GM18502 (cell line): ENCODE data around the gene KIF15.
A peak's percentile ranks its signal among the peaks of the same experiment; 100 is the strongest.
"Not testable (repeated sequence)": the region's sequence is repeated elsewhere in the genome, so short reads cannot be mapped to it uniquely, and the experiment has no call there.

Experiments
- ATAC-seq: cut with Tn5 transposase; IDR thresholded peaks from one replicate; pipeline ENCODE4 v1.9.1; 2021; ENCODE audit warnings: mild to moderate bottlenecking; ENCODE audit not compliant: unreplicated experiment, poor library complexity

Gene KIF15

DNA sequence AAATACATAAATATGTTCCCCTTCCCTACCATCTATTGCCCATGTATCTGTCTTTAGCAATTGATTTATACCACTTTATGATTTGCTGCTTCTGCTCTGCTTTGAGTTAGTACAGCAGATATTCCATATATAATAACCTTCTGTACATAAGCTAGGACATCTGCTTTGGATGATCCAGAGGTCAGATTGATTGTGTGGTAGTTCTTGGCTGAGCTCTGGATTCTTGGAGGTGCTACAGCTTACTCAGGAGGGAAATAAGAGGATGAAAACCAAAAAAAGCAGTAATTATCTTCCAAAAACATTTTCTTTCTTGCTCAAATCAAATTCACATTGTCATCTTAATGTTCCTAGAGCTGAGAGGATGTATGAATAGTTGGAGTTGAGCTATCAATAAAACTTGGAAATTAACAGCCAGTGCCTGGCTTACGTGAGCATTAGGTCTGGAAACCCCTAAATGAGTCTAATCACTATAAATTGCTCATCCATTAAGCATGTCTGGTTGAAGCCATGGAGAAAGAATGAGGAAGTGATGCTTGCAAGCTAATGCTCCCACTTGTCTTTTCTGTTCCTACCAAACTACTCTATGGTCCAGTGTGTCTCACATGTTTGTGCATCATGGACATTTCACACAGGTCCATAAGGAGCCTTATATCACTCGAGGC lies 63.8 kb downstream of the KIF15 start:
- ATAC-seq: no peak

DNA sequence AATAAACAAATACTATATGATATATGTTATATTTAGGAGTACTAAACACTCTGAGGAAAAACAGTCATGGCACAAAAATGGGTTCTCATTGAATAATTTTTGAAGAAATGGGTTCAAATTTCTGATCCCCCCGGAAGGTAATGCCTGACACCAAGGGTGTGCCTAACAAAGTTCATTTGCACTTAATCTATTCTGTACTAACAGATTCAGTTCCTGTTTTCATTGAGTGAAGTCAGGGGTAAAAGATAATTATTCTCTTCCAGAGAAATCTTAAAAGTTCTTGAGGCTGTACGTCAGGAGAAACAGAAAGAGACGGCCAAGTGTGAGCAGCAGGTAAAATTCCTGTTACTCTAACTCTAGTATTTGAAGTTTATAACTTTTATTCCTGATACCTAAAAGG lies 65.6 kb downstream of the KIF15 start:
- no peak for ATAC-seq

DNA sequence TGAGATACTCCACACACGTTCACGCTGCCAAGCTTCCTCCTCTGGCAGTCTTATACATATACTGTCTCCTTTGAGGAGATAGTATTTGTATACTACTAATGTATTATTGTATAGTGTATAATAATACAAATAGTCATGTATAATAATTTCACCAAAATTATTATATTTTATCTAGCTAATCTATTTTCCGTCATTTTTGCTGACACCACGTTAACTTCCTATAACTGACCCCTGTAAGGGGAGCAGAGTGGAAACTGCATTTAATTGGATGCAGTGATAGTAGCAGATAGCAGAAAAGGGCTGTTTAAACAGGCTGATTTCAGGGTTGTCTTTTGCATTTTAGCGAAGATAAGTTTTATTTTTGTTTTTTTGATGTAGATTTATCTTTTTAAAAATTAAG lies 69.6 kb downstream of the KIF15 start:
- no peak for ATAC-seq

DNA sequence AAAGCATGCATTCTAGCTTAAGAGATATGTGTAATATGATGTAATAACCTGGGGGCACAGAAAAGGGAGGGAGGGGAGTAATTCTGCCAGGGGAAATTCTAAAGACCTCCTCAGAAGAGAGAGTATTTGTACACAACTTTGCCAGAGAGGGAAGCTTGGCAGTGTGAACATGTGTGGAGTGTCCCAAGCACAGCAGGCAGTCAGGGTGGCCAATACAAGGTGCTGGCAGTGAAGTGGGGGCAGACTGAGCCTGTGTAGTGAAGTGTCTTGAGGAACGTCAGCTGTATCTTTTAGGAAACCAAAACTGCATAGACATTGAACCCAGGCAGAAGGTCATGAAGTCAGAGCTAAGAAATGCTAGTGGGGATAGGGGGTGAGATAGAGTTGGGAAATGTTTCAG lies 70.4 kb downstream of the KIF15 start:
- no peak for ATAC-seq

DNA sequence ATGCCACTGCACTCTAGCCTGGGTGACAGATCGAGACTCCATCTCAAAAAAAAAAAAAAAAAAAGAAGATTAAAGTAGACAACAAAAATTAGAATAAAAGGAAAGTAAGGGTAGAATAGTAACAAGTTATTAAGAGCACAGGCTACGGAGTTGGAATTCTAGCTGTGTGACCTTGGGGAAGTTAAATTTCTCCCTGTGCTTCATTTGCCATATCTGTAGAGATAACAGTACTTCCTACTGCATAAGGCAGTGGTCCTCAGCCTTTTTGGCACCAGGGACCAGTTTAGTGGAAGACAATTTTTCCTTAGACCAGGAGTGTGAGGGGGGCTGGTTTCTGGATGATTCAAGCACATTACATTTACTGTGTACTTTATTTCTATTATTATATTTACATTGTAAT lies 71.4 kb downstream of the KIF15 start:
- no peak for ATAC-seq

DNA sequence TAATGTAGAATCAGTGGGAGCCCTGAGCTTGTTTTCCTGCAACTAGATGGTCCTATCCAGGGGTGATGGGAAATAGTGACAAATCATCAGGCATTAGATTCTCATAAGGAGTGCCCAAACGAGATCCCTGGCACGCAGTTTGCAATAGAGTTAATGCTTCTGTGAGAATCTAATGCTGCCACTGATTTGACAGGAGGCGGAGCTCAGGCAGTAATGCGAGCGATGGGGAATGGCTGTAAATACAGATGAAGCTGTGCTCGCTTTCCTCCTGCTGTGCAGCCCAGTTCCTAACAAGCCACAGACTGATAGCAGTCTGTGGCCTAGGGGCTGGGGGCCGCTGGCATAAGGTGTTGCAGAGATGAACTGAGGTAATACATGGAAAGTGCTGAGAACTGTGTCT lies 71.8 kb downstream of the KIF15 start:
- ATAC-seq: no peak

DNA sequence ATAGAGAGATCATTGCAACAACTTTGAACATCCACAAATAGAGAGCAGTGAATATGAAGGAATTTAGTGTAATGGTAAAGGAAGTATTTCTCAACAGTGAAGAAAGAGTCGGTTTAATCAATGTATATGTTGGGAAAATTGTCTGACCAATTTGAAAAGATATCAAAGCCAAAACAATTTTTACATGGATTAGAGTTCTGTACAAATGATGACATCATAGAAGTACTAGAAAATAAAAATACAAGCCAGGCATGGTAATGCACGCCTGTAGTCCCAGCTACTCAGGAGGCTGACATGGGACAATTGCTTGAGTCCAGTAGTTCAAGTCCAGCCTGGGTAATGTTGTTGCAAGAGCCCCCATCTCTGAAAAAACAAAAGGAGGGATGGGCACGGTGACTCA lies 74.1 kb downstream of the KIF15 start:
- ATAC-seq: no peak

DNA sequence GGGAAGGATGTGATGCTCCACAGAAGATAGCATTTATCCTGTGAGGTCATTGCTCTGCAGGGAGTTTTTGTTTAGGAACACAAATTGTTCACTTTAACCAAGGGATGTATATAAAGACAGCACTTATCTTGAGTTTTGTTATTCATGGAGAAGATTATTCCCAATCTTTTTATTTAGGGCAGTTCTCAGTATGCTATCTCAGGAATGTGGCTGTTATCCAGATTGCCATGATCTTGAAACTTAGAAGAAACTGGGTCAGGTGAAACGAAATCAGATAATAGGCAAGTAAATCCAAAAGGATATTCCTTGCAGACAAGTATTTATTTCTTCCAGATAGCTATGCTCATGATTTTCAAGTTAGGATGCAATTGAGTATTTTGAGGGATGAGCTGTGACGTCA lies 80.8 kb downstream of the KIF15 start:
- ATAC-seq: no peak

DNA sequence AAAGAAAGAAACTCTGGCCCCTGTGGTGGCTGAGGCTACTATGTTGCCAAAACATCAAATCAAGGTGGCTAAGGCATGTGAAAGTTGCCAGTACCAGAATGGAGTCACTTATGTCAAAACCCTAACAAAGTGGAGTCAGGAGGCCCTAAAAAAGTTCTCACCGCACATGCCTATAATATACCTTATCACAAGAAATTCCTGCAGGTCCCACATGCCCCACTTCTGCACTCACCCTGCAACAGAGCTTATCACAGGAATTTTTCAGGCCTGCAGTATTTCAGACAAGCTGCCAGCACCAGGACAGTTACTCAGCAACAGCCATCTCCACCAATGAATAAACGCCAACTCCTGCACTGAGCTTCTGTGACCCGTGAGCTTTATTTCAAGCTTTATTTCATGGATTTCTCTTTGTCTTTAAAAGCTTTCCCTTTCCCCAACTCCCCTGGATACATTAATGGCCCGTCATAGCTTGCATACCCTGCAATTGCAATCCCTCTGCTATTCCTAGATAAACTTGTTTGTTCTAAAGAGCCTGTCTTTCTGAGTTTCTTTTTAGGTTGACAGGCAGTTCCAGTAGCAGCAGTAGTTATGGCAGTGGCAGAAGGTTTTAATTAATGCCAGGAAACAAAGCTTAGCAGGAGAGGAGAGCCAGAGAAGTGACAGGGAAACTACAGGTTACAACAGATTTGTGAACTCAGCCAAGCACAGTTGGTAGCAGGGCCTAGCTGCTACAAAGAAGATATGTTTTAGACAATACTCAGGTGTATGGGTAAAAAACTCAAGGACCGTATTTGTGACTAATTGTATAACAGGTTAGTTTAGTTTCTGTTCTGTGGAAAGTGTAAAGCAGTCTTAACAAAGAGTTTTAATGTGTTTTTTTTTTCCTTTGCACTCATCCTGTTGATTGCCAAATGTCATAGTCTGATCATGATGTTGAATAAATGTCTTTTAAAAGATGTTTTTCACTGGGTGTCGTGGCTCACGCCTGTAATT lies 84.2 kb downstream of the KIF15 start:
- no peak for ATAC-seq

DNA sequence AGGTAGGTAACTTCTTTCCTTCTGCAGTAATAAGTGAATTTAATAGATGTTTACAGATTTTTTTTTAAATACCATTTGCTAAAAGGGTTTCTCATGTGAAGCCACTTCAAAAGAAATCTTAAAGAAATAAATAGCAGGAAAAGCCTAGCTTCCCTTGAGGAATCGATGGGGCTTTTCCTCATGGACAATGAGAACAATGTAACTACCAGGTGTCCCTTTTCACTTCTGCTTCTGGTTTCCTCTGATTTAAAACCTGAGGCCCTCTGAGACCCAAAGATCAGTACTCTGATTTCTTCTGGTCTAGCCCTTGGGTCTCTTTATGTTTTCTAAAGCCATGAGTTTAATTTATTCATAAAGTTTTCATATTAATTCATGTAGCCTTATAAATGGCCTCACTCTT lies 87.0 kb downstream of the KIF15 start:
- no peak for ATAC-seq

DNA sequence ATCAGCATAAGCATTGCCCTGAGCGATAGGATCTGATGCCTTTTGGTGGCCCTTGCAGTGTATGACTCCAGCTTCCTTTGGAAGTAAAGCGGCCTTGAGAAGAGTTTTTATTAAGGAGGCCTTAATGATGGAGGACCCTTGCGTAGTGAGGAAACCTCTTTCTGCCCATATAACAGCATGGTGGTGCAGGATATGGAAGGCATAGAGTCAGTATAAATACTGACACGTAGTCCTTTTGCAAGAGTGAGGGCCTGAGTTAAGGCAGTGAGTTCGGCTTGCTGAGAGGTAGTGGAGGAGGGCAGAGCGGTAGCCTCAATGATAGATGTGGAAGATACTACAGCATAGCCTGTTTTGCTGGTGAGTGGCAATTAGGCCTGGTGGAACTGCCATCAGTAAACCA lies 95.1 kb downstream of the KIF15 start:
- not testable (repeated sequence) for ATAC-seq

DNA sequence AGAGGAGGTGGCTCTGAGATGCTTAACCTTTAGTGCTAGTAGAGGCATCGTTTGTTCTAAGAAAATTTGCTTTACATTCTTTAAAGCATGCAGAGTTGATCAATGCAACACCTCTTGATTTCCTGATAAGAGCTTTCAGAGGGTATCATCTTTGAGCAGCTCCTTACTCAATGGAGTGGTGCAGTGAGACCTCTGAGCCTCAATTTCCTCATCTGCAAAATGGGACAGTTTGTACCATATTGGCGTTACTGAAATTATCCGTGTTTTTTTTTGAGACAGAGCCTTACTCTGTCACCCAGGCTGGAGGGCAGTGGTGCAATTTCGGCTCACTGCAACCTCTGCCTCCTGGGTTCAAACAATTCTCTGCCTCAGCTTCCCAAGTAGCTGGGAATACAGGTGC lies 98.5 kb downstream of the KIF15 start:
- ATAC-seq: no peak

DNA sequence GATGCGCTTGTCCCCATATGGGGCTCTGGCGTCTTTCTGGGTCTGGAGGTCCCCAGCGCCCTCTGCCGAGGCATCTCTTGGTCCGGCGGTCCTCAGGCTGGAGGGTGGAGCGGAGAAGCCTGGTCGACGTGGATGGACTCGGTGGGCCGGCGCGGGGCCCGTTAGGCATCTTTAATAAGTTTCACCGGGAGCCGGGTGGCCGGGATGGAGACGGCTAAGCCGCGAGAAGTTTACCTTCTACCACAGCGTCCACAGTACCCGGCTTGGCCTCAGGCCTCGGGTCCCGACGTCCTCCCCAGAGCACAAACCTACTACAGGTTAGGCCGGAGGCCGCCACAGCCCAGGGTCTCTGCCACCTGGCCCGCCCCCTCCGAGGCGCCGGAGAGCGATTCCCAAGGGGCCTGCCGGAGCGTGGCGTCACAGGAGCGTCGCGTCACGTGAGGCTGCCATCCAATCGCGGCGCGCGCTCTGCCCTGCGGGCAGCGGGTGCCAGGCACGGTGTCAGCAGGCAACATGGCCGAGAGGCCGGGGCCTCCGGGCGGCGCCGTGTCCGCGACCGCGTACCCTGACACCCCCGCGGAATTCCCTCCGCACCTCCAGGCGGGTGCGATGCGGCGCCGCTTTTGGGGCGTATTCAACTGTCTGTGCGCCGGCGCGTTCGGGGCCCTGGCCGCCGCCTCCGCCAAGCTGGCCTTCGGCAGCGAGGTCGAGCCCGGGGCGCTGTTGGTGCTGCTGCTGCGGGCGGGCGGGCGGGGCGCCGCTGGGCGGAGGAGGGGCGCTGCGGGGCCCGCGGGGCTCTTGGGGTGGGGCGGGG lies 100.0 kb downstream of the KIF15 start, which contains the start of gene TMEM42:
Gene TMEM42 (plus strand): TSS at position 501 of the 814 bp plus-strand sequence. CDS start 13 bp downstream, at position 514.
- peak; percentile 96 for ATAC-seq

DNA sequence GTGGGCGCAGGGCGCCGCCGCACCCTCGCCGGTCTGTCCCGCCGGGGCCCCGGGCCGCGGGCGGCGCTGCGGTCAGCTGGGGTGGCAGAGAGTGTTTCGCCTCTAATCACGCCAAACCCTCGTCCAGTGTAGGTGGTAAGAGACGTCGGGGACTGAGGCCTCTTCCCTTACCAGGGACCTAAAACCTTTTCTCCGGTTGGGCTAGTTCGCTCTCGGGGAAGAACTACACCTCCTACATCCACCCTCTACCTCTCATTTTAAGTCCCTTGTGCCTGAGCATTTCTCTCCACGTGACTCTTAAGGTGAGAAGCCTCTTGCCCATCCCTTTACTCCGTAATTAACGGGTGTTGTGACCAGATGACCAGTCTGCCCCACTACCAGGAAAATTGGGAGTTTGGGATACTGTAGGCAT lies 100.6 kb downstream of the KIF15 start:
- peak; percentile 38 for ATAC-seq

DNA sequence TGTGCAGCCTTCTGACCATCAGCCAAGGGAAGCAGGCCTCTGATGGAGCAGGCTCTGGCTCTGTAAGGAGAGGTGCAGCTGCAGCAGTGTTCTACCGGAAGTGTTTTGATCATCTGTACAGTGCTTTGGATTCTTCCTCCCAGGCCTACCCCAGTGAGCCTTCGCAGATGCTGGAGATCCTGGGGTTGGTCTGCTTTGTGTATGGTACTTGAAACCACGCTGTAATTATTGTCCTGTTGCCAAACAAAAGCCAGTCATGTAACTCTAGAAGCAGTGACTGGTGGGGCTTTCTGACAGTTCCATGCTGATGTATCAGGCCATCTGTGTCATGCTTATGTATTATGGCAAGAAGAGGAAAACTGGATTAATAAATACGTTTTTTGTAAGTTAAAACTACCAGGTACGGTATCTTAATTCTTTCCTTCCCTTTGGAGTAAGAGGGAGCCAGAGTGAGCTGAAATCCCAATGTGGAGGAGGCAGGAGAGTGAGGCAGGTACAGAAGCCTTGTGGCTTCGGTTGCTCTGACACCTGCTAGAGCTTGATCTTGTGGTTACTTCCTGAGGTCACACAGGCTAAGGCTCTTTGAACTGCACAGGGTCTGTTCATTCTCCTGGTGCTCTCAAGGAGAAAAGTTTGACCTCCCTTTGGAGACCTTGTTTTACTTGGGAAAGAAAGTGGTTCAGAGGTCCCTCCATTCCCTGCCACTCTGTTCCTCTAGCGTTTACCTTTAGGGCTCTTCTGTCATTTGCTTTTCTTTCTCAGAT lies 103.9 kb downstream of the KIF15 start:
- ATAC-seq: no peak

DNA sequence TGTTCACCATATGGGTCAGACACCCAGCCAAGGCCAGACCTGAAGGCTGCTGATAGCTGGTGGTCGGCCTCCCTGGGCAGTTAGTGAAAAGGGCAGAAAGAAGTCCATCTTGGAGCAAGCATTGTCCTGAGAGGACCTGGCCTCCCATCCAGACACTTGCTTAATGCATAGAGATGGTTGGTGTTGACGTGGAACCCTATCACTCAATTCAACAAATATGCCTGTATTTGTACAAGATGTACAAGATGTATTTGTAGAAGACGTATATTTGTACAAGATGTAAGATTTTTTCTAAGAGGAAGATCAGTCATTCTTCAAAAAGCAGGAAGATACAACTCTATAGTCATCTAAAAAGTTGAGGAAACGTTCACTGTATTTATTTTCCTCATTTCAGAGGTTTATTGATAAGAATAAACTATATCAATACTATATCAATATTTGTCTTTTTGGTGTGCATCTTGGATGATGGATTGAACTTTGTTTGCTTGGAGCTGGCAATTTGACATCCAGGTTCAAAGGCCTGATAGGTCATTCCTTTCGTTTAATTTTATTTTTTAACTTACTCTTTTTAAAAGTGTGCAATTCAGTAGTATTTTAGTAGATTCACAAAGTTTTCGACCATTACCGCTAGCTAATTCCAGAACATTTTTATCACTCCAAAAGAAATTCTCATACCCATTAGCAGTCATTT lies 106.0 kb downstream of the KIF15 start:
- ATAC-seq: no peak

DNA sequence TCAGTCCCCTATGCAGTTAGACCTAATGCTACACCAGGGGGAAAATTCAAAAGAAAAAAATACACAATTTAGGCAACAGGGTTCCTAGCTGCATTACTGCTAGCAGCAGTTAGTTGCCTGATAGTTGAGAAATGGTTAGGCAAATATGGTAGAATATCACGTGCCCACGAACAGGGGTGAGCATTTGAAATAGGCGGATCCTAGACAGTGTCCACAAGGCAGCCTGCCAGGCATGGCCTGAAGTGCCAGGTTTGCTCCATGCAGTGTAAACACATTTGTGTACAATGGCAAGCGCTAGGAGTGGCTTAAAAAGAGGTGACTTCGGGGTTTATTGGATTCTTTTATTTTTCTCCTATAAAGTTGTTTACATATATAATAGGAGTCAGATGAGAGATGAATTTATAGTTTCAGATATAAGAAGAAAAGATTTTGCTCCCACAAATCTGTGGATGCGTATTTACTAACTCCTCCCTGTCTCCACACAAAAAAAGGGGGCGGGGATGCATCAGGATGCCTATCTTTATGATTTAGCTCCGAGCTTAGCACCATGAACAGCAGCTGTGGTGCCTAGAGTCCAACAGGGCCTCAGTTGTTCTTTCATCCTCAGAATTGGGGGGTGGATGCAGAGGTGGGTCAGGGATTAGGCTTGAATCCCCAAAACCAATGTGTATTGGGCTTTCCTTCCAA lies 108.9 kb downstream of the KIF15 start:
- ATAC-seq: no peak

DNA sequence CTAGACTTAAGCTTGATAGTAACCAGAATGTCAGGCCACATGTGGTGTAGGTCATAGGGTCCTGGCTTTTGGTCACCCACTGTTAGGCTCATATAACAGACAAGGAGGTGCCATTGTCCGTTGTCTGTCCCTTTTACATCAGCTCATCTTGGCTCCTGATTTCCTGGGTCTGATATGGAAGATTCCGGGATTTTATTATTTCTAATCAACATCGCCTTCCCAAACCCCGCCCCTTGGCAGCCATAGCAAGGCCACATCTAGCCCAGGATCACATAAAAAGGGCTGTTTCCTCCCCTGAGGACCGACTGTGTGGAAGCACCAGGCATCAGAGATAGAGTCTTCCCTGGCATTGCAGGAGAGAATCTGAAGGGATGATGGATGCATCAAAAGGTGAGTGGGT lies 112.7 kb downstream of the KIF15 start, which contains the start of gene TGM4:
Gene TGM4 (plus strand): TSS at position 301 of the 400 bp plus-strand sequence. CDS start 71 bp downstream, at position 372.
- ATAC-seq: no peak

DNA sequence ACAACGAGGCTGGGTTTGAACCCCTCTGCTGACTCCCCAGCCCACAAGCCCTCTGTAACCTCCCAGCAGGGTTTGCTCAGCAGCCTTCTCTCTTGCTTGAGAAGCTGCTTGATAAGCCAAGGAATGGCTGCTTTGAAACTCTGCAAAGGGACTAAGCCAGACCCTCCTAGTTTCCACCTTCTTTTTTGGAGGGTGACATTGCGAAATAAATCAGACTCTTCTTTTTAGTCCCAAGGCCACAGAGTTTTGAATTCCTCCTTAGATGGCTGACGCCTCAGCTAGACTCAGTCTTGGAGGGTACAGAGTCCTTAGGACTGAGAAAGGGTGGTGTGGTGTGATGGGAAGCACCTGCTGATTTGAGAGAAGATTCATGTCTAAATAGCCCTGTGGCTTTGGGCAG lies 114.0 kb downstream of the KIF15 start:
- ATAC-seq: no peak
